ENCODE measurements around the gene GABBR2. TPM values are rescaled to one million over a fixed set of nuclear protein-coding genes. Genes with fewer than 3 reads are reported as not detected.

Gene GABBR2
- polyA plus RNA-seq, 1 donor (not counting 4 experiments of a cell fraction or from before 2014, with no cell fraction given), result 0.01 TPM

DNA sequence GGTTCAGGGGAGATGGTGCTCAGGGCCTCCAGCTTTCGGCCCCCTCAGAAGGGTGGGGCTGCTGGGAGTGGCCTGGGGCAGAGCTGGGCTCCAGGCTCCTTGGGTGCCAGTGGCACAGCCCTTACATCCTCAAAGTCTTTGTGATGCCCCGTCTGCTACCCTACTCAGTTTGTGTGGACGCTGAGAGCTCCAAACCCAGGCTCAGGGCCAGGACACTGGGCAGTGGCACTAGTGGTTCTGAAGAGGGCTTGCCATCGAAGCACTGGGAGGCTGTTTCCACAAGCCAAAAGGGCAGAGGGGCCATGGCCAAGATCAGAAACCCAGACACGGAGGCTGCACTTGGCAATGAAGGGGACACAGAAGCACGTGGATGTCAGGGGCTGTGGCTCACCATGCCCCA is 99.1 kb downstream of the GABBR2 start:
- Histone ChIP-seq H3K4me1 (ENCODE audit: control insufficient read depth, extremely low read depth, insufficient read depth, low read length) (no peaks in the 10 kb centered on the region), H3K36me3 (ENCODE audit: control insufficient read depth in 2 of 2, extremely low read depth in 1 of 2, insufficient read depth in 2 of 2, low read length in 2 of 2) (no peaks in the 10 kb centered on the region), H2AFZ (ENCODE audit: control insufficient read depth, low read length) (no peak overlapping the region), H3K27me3 (ENCODE audit: control insufficient read depth, extremely low read depth, insufficient read depth, low read length) (peaks cover 13% of the 10 kb centered on the region), H3K9ac (ENCODE audit: control insufficient read depth, extremely low read depth, insufficient read depth, low read length) (no peak overlapping the region), H3K4me2 (ENCODE audit: control insufficient read depth, extremely low read depth, insufficient read depth, low read depth, low read length) (no peak overlapping the region), H3K27ac (ENCODE audit: control insufficient read depth, insufficient read depth, low read length) (no peak overlapping the region), H3K9me1 (ENCODE audit: control insufficient read depth, extremely low read depth, insufficient read depth, low read length) (no peaks in the 10 kb centered on the region), H3K79me2 (ENCODE audit: control insufficient read depth, insufficient read depth, low read length) (no peaks in the 10 kb centered on the region), H3K9me3 (ENCODE audit: control insufficient read depth, low read depth, low read length) (no peaks in the 10 kb centered on the region), H3K4me3 (ENCODE audit: control insufficient read depth in 2 of 3, extremely low read depth in 1 of 3, insufficient read depth in 2 of 3, low read depth in 1 of 3, low read length in 3 of 3) (no peak overlapping the region), H4K20me1 (ENCODE audit: control insufficient read depth, extremely low read depth, insufficient read depth, low read length) (no peaks in the 10 kb centered on the region)
- dilution Hi-C loops (cut with MboI; ENCODE audit: extremely low pct_ligation_motif_present, low sequenced_read_pairs), result no loop called here
- no peak for TF ChIP-seq CTCF (optimal IDR thresholded peaks at IDR 0.05 in 1 of 3, IDR thresholded peaks at IDR 0.05 in 1 of 3, conservative IDR thresholded peaks at IDR 0.05 in 1 of 3; ENCODE audit: extremely low read depth in 1 of 3, insufficient read depth in 2 of 3, low read length in 3 of 3)
- no peak for TF ChIP-seq EZH2 (IDR thresholded peaks at IDR 0.05; ENCODE audit: low read length)
- no peak for DNase-seq (ENCODE audit: low read depth, low spot score)
- FAIRE-seq, result no peak

GRCh38 chr9:98607787-98608186 is 100.9 kb downstream of the GABBR2 start:
- Histone ChIP-seq H3K36me3 (ENCODE audit: control insufficient read depth in 2 of 2, extremely low read depth in 1 of 2, insufficient read depth in 2 of 2, low read length in 2 of 2) (no peaks in the 10 kb centered on the region), H3K9ac (ENCODE audit: control insufficient read depth, extremely low read depth, insufficient read depth, low read length) (no peak overlapping the region), H3K79me2 (ENCODE audit: control insufficient read depth, insufficient read depth, low read length) (no peaks in the 10 kb centered on the region), H2AFZ (ENCODE audit: control insufficient read depth, low read length) (no peak overlapping the region), H3K4me1 (ENCODE audit: control insufficient read depth, extremely low read depth, insufficient read depth, low read length) (no peaks in the 10 kb centered on the region), H3K27me3 (ENCODE audit: control insufficient read depth, extremely low read depth, insufficient read depth, low read length) (peaks cover 32% of the 10 kb centered on the region), H3K9me1 (ENCODE audit: control insufficient read depth, extremely low read depth, insufficient read depth, low read length) (no peaks in the 10 kb centered on the region), H3K4me2 (ENCODE audit: control insufficient read depth, extremely low read depth, insufficient read depth, low read depth, low read length) (no peak overlapping the region), H4K20me1 (ENCODE audit: control insufficient read depth, extremely low read depth, insufficient read depth, low read length) (no peaks in the 10 kb centered on the region), H3K4me3 (ENCODE audit: control insufficient read depth in 2 of 3, extremely low read depth in 1 of 3, insufficient read depth in 2 of 3, low read depth in 1 of 3, low read length in 3 of 3) (no peak overlapping the region), H3K9me3 (ENCODE audit: control insufficient read depth, low read depth, low read length) (no peaks in the 10 kb centered on the region), H3K27ac (ENCODE audit: control insufficient read depth, insufficient read depth, low read length) (no peak overlapping the region)
- no peak for FAIRE-seq
- no peak for DNase-seq (ENCODE audit: low read depth, low spot score)
- no peak for TF ChIP-seq EZH2 (IDR thresholded peaks at IDR 0.05; ENCODE audit: low read length)
- dilution Hi-C loops (cut with MboI; ENCODE audit: extremely low pct_ligation_motif_present, low sequenced_read_pairs), result no loop called here

- Histone ChIP-seq H3K4me2 (ENCODE audit: control insufficient read depth, extremely low read depth, insufficient read depth, low read depth, low read length) (no peak overlapping the region), H3K79me2 (ENCODE audit: control insufficient read depth, insufficient read depth, low read length) (no peaks in the 10 kb centered on the region), H3K9me1 (ENCODE audit: control insufficient read depth, extremely low read depth, insufficient read depth, low read length) (no peaks in the 10 kb centered on the region), H3K27ac (ENCODE audit: control insufficient read depth, insufficient read depth, low read length) (no peak overlapping the region), H4K20me1 (ENCODE audit: control insufficient read depth, extremely low read depth, insufficient read depth, low read length) (no peaks in the 10 kb centered on the region), H3K9ac (ENCODE audit: control insufficient read depth, extremely low read depth, insufficient read depth, low read length) (no peak overlapping the region), H3K9me3 (ENCODE audit: control insufficient read depth, low read depth, low read length) (no peaks in the 10 kb centered on the region), H3K27me3 (ENCODE audit: control insufficient read depth, extremely low read depth, insufficient read depth, low read length) (peaks cover 35% of the 10 kb centered on the region), H3K36me3 (ENCODE audit: control insufficient read depth in 2 of 2, extremely low read depth in 1 of 2, insufficient read depth in 2 of 2, low read length in 2 of 2) (no peaks in the 10 kb centered on the region), H3K4me1 (ENCODE audit: control insufficient read depth, extremely low read depth, insufficient read depth, low read length) (no peaks in the 10 kb centered on the region), H2AFZ (ENCODE audit: control insufficient read depth, low read length) (no peak overlapping the region), H3K4me3 (ENCODE audit: control insufficient read depth in 2 of 3, extremely low read depth in 1 of 3, insufficient read depth in 2 of 3, low read depth in 1 of 3, low read length in 3 of 3) (no peak overlapping the region)
- no peak for TF ChIP-seq CTCF (optimal IDR thresholded peaks at IDR 0.05 in 1 of 3, IDR thresholded peaks at IDR 0.05 in 1 of 3, conservative IDR thresholded peaks at IDR 0.05 in 1 of 3; ENCODE audit: extremely low read depth in 1 of 3, insufficient read depth in 2 of 3, low read length in 3 of 3)
- no peak for TF ChIP-seq EZH2 (IDR thresholded peaks at IDR 0.05; ENCODE audit: low read length)
- DNase-seq (ENCODE audit: low read depth, low spot score) (no peak), FAIRE-seq (no peak)
- dilution Hi-C loops (cut with MboI; ENCODE audit: extremely low pct_ligation_motif_present, low sequenced_read_pairs), result no loop called here
Observed at GRCh38 chr9:98607152-98607551, 101.6 kb downstream of the GABBR2 start.
